CD14-positive monocyte (primary cell): ENCODE results near the gene TMEM37. TPM values are rescaled to one million over a fixed set of nuclear protein-coding genes. Genes with fewer than 3 reads are reported as not detected.

Experiments
- DNase-seq, 3 donors: peaks; one replicate each; pipeline ENCODE4 v3.0.0-alpha.2; 2011 to 2022
- H2AFZ ChIP-seq: 2 replicates; pipeline ENCODE4 v1.6.0; 2012; ENCODE audit warnings: mild to moderate bottlenecking, low read depth, low read length, inconsistent platforms; ENCODE audit not compliant: insufficient read depth, poor library complexity, severe bottlenecking
- H3K27ac ChIP-seq, 2 donors: 1 replicate in 1 of 2; 2 replicates in 1 of 2; pipeline ENCODE4 v1.5.1; 2012 to 2013; ENCODE audit warnings: low read length in 2 of 2, control low read depth in 1 of 2, inconsistent platforms in 1 of 2, low read depth in 1 of 2, mild to moderate bottlenecking in 1 of 2
- H3K27me3 ChIP-seq, 2 donors: one replicate each; pipeline versions ENCODE4 v1.6.0 to v1.6.1; 2011 to 2013; ENCODE audit warnings: low read length in 2 of 2; ENCODE audit not compliant: control insufficient read depth in 2 of 2, insufficient read depth in 2 of 2
- H3K36me3 ChIP-seq, 2 donors: replicated peaks in 1 of 2; 1 replicate in 1 of 2; 2 replicates in 1 of 2; pipeline versions ENCODE4 v1.5.1 to v1.6.1; 2012 to 2013; ENCODE audit warnings: low read length in 2 of 2, control low read depth in 1 of 2, inconsistent platforms in 1 of 2, mild to moderate bottlenecking in 1 of 2; ENCODE audit not compliant: insufficient read depth in 2 of 2, control insufficient read depth in 1 of 2
- H3K4me1 ChIP-seq, 2 donors: 1 replicate in 1 of 2; 2 replicates in 1 of 2; pipeline versions ENCODE4 v1.5.1 to v1.6.1; 2012 to 2013; ENCODE audit warnings: low read length in 2 of 2, control low read depth in 1 of 2, inconsistent platforms in 1 of 2, mild to moderate bottlenecking in 1 of 2, moderate library complexity in 1 of 2; ENCODE audit not compliant: insufficient read depth in 2 of 2, control insufficient read depth in 1 of 2
- H3K4me2 ChIP-seq: replicated peaks from 2 replicates; pipeline ENCODE3; 2012; ENCODE audit warnings: low read length, moderate library complexity, mild to moderate bottlenecking; ENCODE audit not compliant: poor library complexity, severe bottlenecking; ENCODE audit errors: extremely low read depth
- H3K4me3 ChIP-seq, 3 experiments: fragments of 200-600 bp in 1 of 3; sonication (generic) in 1 of 3; replicated peaks in 1 of 3; 1 replicate in 2 of 3; 2 replicates in 1 of 3; pipeline ENCODE4 v1.5.1; 2011 to 2013; ENCODE audit warnings: low read length in 3 of 3, mild to moderate bottlenecking in 3 of 3, control low read depth in 2 of 3, low read depth in 2 of 3, inconsistent platforms in 1 of 3, moderate library complexity in 1 of 3
- H3K79me2 ChIP-seq: 2 replicates; pipeline ENCODE4 v1.6.0; 2012; ENCODE audit warnings: mild to moderate bottlenecking, control low read depth, inconsistent platforms, low read length, moderate library complexity; ENCODE audit not compliant: insufficient read depth
- H3K9ac ChIP-seq: 2 replicates; pipeline ENCODE4 v1.6.0; 2017; ENCODE audit warnings: low read length, mild to moderate bottlenecking; ENCODE audit not compliant: insufficient read depth, poor library complexity, severe bottlenecking
- H3K9me3 ChIP-seq, 2 donors: replicated peaks in 1 of 2; 1 replicate in 1 of 2; 2 replicates in 1 of 2; pipeline versions ENCODE4 v1.5.1 to v1.6.1; 2012 to 2013; ENCODE audit warnings: low read length in 2 of 2, control low read depth in 1 of 2; ENCODE audit not compliant: control insufficient read depth in 1 of 2, insufficient read depth in 1 of 2
- H4K20me1 ChIP-seq: 2 replicates; pipeline ENCODE4 v1.6.0; 2012; ENCODE audit warnings: mild to moderate bottlenecking, low read length, control low read depth, moderate library complexity; ENCODE audit not compliant: insufficient read depth
- H3K27ac Mint-ChIP-seq, 7 donors: one replicate each; pipeline ENCODE4 v1.8.0; 2020; ENCODE audit warnings: mild to moderate bottlenecking in 7 of 7, mixed read lengths in 7 of 7, moderate library complexity in 6 of 7, inconsistent platforms in 2 of 7
- H3K27me3 Mint-ChIP-seq, 3 donors: one replicate each; pipeline ENCODE4 v1.8.0; 2021 to 2022; ENCODE audit warnings: low read depth in 3 of 3, mild to moderate bottlenecking in 3 of 3, mixed read lengths in 3 of 3, moderate library complexity in 3 of 3, inconsistent platforms in 1 of 3
- H3K36me3 Mint-ChIP-seq, 2 donors: one replicate each; pipeline ENCODE4 v1.8.0; 2020; ENCODE audit warnings: mixed read lengths in 2 of 2, inconsistent platforms in 1 of 2, mild to moderate bottlenecking in 1 of 2
- H3K4me1 Mint-ChIP-seq: one replicate; pipeline ENCODE4 v1.8.0; 2020; ENCODE audit warnings: mild to moderate bottlenecking, mixed read lengths
- H3K4me3 Mint-ChIP-seq, 2 donors: one replicate each; pipeline ENCODE4 v1.8.0; 2020; ENCODE audit warnings: mild to moderate bottlenecking in 2 of 2, mixed read lengths in 2 of 2, moderate library complexity in 1 of 2
- H3K9me3 Mint-ChIP-seq, 7 donors: one replicate each; pipeline ENCODE4 v1.8.0; 2020 to 2022; ENCODE audit warnings: mixed read lengths in 7 of 7, mild to moderate bottlenecking in 6 of 7, moderate library complexity in 6 of 7, inconsistent platforms in 2 of 7
- WGBS: methylation state at CpG from one replicate; pipeline ENCODE4 v1.1.5; 2013; ENCODE audit warnings: missing lambda C conversion rate; ENCODE audit not compliant: insufficient coverage; 5-methylcytosine and 5-hydroxymethylcytosine counted together
- intact Hi-C, 2 donors: fragments of 100-400 bp; cut with micrococcal nuclease; formaldehyde crosslinking; loops; one replicate each; pipeline versions ENCODE4 v1.15.0 to v1.15.1; 2023
- polyA plus RNA-seq, 3 donors: library from polyadenylated mRNA; depleted of rRNA in 1 of 3; unstranded in 2 of 3; stranded (reverse) in 1 of 3; fragments of 300-500 nt in 2 of 3; fragments of >200 nt in 1 of 3; fragmentation: Illumina TruSeq in 2 of 3; gene quantifications; 1 replicate in 2 of 3; 2 replicates in 1 of 3; pipeline ENCODE4 v1.2.3, GENCODE V29; 2012 to 2021
- TF ChIP-seq, protein P1 (sequence below): fragments of 200-600 bp; IDR thresholded peaks from one replicate; pipeline ENCODE4 v1.8.0; 2022; ENCODE audit warnings: antibody characterized with exemption, mild to moderate bottlenecking

TMEM37 gene
- polyA plus RNA-seq, 3 donors, result not detected

DNA sequence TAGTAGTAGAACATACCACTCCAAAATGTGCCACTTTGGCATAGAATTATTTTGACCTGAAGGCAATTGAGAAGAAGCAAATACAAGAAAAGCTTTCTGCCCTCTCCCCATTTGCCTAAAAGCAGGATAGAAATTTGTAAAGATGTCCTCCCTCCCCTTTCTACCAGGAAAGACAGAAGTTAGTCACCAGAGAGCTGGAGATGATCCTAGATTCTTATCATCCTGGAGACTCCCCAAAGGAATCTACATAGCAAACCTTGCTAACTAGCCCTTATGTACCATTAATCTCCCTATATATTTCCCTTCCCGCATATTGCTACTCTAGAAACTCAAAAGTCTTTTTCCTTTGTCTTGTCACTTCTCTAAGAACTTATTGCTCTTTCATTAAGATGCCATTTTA is 12.6 kb upstream of the TMEM37 start:
- H4K20me1 ChIP-seq, result no peaks in the 10 kb centered on the region
- H3K4me3 ChIP-seq, result no peak overlapping the region
- no peak overlapping the region for H3K9ac ChIP-seq
- Mint-ChIP-seq H3K27ac (no peak overlapping the region), H3K4me3 (no peak overlapping the region), H3K9me3 (peaks cover 2 to 6% (median 4%) of the 10 kb centered on the region in 7 donors), H3K4me1 (peaks cover 1% of the 10 kb centered on the region), H3K27me3 (peaks cover 3 to 14% (median 13%) of the 10 kb centered on the region in 3 donors), H3K36me3 (no peaks in the 10 kb centered on the region)
- no peaks in the 10 kb centered on the region for H3K36me3 ChIP-seq
- peaks cover 0 to 2% of the 10 kb centered on the region in 2 donors for H3K9me3 ChIP-seq
- H3K27me3 ChIP-seq, result peaks cover 0 to 2% of the 10 kb centered on the region in 2 donors
- 100% methylated on average over 1 of the region's 1 CpG for WGBS
- no peak overlapping the region for H3K4me2 ChIP-seq
- TF ChIP-seq, protein P1, sequence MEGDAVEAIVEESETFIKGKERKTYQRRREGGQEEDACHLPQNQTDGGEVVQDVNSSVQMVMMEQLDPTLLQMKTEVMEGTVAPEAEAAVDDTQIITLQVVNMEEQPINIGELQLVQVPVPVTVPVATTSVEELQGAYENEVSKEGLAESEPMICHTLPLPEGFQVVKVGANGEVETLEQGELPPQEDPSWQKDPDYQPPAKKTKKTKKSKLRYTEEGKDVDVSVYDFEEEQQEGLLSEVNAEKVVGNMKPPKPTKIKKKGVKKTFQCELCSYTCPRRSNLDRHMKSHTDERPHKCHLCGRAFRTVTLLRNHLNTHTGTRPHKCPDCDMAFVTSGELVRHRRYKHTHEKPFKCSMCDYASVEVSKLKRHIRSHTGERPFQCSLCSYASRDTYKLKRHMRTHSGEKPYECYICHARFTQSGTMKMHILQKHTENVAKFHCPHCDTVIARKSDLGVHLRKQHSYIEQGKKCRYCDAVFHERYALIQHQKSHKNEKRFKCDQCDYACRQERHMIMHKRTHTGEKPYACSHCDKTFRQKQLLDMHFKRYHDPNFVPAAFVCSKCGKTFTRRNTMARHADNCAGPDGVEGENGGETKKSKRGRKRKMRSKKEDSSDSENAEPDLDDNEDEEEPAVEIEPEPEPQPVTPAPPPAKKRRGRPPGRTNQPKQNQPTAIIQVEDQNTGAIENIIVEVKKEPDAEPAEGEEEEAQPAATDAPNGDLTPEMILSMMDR, result no peak
- intact Hi-C loops, result no loop called here
- H3K79me2 ChIP-seq, result no peaks in the 10 kb centered on the region
- DNase-seq, result no peak
- H2AFZ ChIP-seq, result no peak overlapping the region
- no peak overlapping the region for H3K27ac ChIP-seq
- H3K4me1 ChIP-seq, result no peaks in the 10 kb centered on the region

DNA sequence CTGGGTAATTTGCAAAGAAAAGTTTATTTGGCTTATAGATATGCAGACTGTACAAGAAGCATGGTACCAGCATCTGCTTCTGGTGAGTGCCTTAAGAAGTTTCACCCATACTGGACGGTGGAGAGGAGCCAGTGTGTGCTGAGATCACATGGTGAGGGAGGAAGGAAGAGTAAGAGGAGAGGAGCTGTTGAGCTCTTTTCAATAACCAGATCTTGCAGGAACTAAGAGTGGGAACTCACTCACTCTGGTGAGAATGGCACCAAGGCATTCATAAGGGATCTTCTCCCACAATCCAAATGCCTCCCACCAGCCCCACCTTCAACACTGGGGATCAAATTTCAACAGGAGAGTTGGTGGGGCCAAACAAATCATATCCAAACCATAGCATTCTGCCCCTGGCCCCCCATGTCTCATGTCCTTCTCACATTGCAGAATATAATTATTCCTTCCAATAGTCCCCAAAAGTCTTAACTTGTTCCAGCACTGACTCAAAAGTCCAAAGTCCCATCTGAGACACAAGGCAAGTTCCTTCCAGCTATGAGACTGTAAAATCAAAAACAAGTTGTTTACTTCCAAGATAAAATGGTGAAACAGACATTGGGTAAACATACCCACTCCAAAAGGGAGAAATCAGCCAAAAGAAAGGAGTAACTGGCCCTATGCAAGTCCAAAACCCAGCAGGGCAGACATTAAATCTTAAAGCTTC is 11.7 kb upstream of the TMEM37 start:
- no peaks in the 10 kb centered on the region for H3K4me1 Mint-ChIP-seq
- TF ChIP-seq, protein P1, result no peak
- 50% methylated on average over 1 of the region's 1 CpG for WGBS

More for the DNA sequence above, 11.7 kb upstream of the TMEM37 start:
- no peaks in the 10 kb centered on the region for H3K4me1 ChIP-seq
- peaks cover 2 to 6% (median 4%) of the 10 kb centered on the region in 7 donors for H3K9me3 Mint-ChIP-seq
- no peak overlapping the region for H3K4me2 ChIP-seq
- H3K27me3 Mint-ChIP-seq, result peaks cover 3 to 18% (median 13%) of the 10 kb centered on the region in 3 donors
- H3K79me2 ChIP-seq, result no peaks in the 10 kb centered on the region
- no peak overlapping the region for H3K9ac ChIP-seq
- H3K27me3 ChIP-seq, result peaks cover 0 to 2% of the 10 kb centered on the region in 2 donors
- H3K4me3 Mint-ChIP-seq, result no peak overlapping the region
- H3K27ac ChIP-seq, result no peak overlapping the region
- H4K20me1 ChIP-seq, result no peaks in the 10 kb centered on the region
- H3K9me3 ChIP-seq, result peaks cover 0 to 2% of the 10 kb centered on the region in 2 donors
- no peak overlapping the region for H3K27ac Mint-ChIP-seq
- no peak overlapping the region for H2AFZ ChIP-seq
- H3K36me3 ChIP-seq, result no peaks in the 10 kb centered on the region
- intact Hi-C loops, result no loop called here
- H3K36me3 Mint-ChIP-seq, result no peaks in the 10 kb centered on the region
- DNase-seq, result no peak
- no peak overlapping the region for H3K4me3 ChIP-seq
